Kidney epithelial cell (primary cell): ENCODE results near the gene SCYL2. TPM values are rescaled to one million over a fixed set of nuclear protein-coding genes. Genes with fewer than 3 reads are reported as not detected.

Experiments
- DNase-seq: peaks from one replicate; pipeline ENCODE4 v3.0.0-alpha.2; 2010; ENCODE audit warnings: low read depth
- H3K27me3 ChIP-seq: 2 replicates; pipeline ENCODE4 v1.6.0; 2011; ENCODE audit warnings: low read length; ENCODE audit not compliant: control insufficient read depth, insufficient read depth
- H3K36me3 ChIP-seq: 2 replicates; pipeline ENCODE4 v1.5.1; 2011; ENCODE audit warnings: low read length; ENCODE audit not compliant: control insufficient read depth, insufficient read depth
- H3K4me3 ChIP-seq: 2 replicates; pipeline ENCODE4 v1.5.1; 2011; ENCODE audit warnings: low read depth, mild to moderate bottlenecking, control low read depth, low read length
- total RNA-seq: library from RNA; depleted of rRNA; stranded (reverse); fragments of >200 nt; gene quantifications from 2 replicates; pipeline ENCODE4 v1.2.3, GENCODE V29; 2015
- TF ChIP-seq, protein P1 (sequence below): IDR thresholded peaks from 2 replicates; pipeline ENCODE4 v1.5.1; 2011; ENCODE audit warnings: mild to moderate bottlenecking, moderate library complexity, low read length, control low read depth, inconsistent platforms; ENCODE audit not compliant: insufficient read depth, poor library complexity, severe bottlenecking

The SCYL2 gene
- total RNA-seq, 1 donor from 2014 or later: 47.5 TPM

DNA sequence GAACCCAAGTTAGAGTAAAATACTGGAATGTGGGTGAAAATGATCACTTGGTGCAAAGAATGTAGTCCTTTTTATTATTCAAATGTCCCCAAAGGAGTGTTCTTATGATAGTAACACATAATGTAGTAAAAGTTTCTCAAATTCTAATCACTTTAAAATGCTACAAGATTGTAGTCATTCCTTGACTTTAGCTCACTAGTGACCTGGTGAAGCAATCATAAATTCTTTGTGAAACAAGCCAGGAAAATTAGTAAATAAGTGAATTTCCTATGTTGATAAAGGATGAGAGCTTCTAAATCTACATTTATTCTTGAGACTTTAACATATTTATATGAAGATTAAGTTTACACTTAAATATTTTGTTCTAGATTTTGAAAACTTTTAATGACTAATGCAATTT is 59.2 kb downstream of the SCYL2 start:
- no peaks in the 10 kb centered on the region for H3K27me3 ChIP-seq
- TF ChIP-seq, protein P1, sequence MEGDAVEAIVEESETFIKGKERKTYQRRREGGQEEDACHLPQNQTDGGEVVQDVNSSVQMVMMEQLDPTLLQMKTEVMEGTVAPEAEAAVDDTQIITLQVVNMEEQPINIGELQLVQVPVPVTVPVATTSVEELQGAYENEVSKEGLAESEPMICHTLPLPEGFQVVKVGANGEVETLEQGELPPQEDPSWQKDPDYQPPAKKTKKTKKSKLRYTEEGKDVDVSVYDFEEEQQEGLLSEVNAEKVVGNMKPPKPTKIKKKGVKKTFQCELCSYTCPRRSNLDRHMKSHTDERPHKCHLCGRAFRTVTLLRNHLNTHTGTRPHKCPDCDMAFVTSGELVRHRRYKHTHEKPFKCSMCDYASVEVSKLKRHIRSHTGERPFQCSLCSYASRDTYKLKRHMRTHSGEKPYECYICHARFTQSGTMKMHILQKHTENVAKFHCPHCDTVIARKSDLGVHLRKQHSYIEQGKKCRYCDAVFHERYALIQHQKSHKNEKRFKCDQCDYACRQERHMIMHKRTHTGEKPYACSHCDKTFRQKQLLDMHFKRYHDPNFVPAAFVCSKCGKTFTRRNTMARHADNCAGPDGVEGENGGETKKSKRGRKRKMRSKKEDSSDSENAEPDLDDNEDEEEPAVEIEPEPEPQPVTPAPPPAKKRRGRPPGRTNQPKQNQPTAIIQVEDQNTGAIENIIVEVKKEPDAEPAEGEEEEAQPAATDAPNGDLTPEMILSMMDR: no peak
- no peak overlapping the region for H3K4me3 ChIP-seq
- no peaks in the 10 kb centered on the region for H3K36me3 ChIP-seq
- DNase-seq: no peak

- no peak overlapping the region for H3K4me3 ChIP-seq
- no peak for DNase-seq
- TF ChIP-seq, protein P1: no peak
- no peaks in the 10 kb centered on the region for H3K36me3 ChIP-seq
- no peaks in the 10 kb centered on the region for H3K27me3 ChIP-seq
Observed at GRCh38 chr12:100329800-100330199, 62.8 kb downstream of the SCYL2 start.

GRCh38 chr12:100331871-100332270 is 64.9 kb downstream of the SCYL2 start:
- TF ChIP-seq, protein P1: no peak
- no peaks in the 10 kb centered on the region for H3K27me3 ChIP-seq

DNA sequence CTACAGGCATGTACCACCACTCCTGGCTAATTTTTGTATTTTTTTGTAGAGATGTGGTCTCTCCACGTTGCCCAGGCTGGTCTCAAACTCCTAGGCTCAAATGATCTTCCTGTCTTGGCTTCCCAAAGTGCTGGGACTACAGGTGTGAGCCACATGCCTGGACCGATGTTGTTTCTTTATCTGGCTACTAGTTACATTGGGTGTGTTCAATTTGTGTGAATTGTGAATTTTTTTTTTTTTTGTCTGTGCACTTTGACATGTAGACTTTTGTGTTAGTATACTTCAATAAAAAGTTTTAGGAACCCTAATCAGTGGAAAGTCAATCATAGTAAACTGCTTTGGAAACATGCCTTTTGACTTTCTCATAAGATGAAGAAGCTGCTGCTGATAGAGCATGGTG is 65.9 kb downstream of the SCYL2 start:
- TF ChIP-seq, protein P1: no peak
- H3K36me3 ChIP-seq: no peaks in the 10 kb centered on the region
- no peaks in the 10 kb centered on the region for H3K27me3 ChIP-seq
- no peak overlapping the region for H3K4me3 ChIP-seq
- DNase-seq: no peak

More at GRCh38 chr12:100331871-100332270, 64.9 kb downstream of the SCYL2 start:
- DNase-seq: no peak
- no peak overlapping the region for H3K4me3 ChIP-seq
- H3K36me3 ChIP-seq: no peaks in the 10 kb centered on the region

DNA sequence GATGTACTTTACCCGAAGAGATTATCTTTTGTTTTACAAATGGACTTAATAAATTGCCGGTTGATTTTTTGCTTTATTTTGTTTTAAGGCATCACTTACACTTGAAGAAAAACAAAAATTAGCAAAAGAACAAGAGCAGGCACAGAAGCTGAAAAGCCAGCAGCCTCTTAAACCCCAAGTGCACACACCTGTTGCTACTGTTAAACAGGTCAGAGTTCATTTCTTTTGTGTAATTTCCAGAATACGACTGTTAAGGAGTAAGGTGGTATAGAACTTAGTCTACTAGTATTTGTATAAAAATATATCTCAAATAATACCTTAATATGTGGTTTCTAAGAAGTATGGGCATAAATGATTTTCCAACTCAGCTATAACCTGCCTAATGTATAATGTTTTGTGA is 70.3 kb downstream of the SCYL2 start:
- no peak overlapping the region for H3K4me3 ChIP-seq
- DNase-seq: no peak
- TF ChIP-seq, protein P1: no peak
- no peaks in the 10 kb centered on the region for H3K36me3 ChIP-seq
- H3K27me3 ChIP-seq: no peaks in the 10 kb centered on the region

DNA sequence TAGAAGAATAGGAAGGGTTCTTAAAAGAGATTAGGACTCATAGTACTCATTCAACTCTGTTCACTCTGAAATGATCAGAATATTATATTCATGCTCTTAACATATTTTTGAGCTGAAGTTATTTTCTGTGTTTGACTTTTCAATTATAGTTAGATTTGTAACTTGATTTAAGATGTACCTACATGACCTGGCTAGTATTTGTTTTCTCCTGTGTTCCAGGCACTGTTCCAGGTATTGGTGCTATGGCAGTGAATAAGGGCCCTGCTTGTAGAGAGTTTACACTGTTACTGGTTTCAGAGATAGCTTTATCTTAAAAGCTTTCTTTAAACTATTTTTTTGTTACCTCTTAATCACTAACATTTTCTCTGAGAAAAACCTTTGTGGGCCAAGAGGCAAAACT is 70.8 kb downstream of the SCYL2 start:
- no peak for DNase-seq
- TF ChIP-seq, protein P1: no peak
- Histone ChIP-seq H3K36me3 (no peaks in the 10 kb centered on the region), H3K27me3 (no peaks in the 10 kb centered on the region), H3K4me3 (no peak overlapping the region)
